Activated gamma-delta T cell (primary cell): ENCODE data around the gene CMSS1.

ENCODE experiments used
- DNase-seq: peaks from one replicate; lab custom pipeline; 2025; lab: John Stamatoyannopoulos, UW
- total RNA-seq, 2 donors: gene quantifications; one replicate each; lab custom pipeline; 2026; lab: John Stamatoyannopoulos, UW

The CMSS1 gene
- total RNA-seq, result 13.3 to 17.7 reads per million in 2 donors

- peak; percentile 92 for DNase-seq
These were observed at the start of gene CMSS1 for GRCh38 chr3:99817437-99818240. CMSS1 (plus strand) TSS chr3:99817862.

GRCh38 chr3:99768126-99768525 is 49.5 kb upstream of the CMSS1 start:
- no peak for DNase-seq

GRCh38 chr3:99768808-99769501 is 48.7 kb upstream of the CMSS1 start:
- DNase-seq, result no peak

GRCh38 chr3:99772171-99772570 is 45.5 kb upstream of the CMSS1 start:
- DNase-seq, result no peak

GRCh38 chr3:99772671-99773070 is 45.0 kb upstream of the CMSS1 start:
- DNase-seq, result no peak

- DNase-seq, result no peak
These were observed 43.2 kb upstream of the CMSS1 start for GRCh38 chr3:99774467-99774866.

GRCh38 chr3:99776516-99777209 is 41.0 kb upstream of the CMSS1 start:
- DNase-seq, result no peak

- no peak for DNase-seq
These were observed 40.5 kb upstream of the CMSS1 start for GRCh38 chr3:99777210-99777549.

GRCh38 chr3:99777708-99778107 is 40.0 kb upstream of the CMSS1 start:
- no peak for DNase-seq

- no peak for DNase-seq
These were observed 36.9 kb upstream of the CMSS1 start for GRCh38 chr3:99780749-99781148.

GRCh38 chr3:99781761-99782160 is 35.9 kb upstream of the CMSS1 start:
- DNase-seq, result no peak

GRCh38 chr3:99783011-99783573 is 34.6 kb upstream of the CMSS1 start:
- no peak for DNase-seq

GRCh38 chr3:99789011-99789721 is 28.5 kb upstream of the CMSS1 start:
- no peak for DNase-seq

GRCh38 chr3:99794485-99794884 is 23.2 kb upstream of the CMSS1 start:
- no peak for DNase-seq

GRCh38 chr3:99795573-99795972 is 22.1 kb upstream of the CMSS1 start:
- DNase-seq, result no peak

GRCh38 chr3:99799422-99799821 is 18.2 kb upstream of the CMSS1 start:
- DNase-seq, result no peak

- no peak for DNase-seq
These were observed 14.4 kb upstream of the CMSS1 start for GRCh38 chr3:99803297-99803696.

GRCh38 chr3:99805160-99805559 is 12.5 kb upstream of the CMSS1 start:
- DNase-seq, result no peak

GRCh38 chr3:99808163-99808794 is 9.4 kb upstream of the CMSS1 start:
- no peak for DNase-seq

- DNase-seq, result no peak
These were observed 8.1 kb upstream of the CMSS1 start for GRCh38 chr3:99809565-99809964.

- DNase-seq, result no peak
These were observed 7.3 kb upstream of the CMSS1 start for GRCh38 chr3:99810403-99810802.
